ENCODE data around the gene CGRRF1.

Gene CGRRF1

GRCh38 chr14:54490445-54491175, 19.1 kb upstream of the CGRRF1 start:
- Histone ChIP-seq H3K9me3 (ENCODE audit: control insufficient read depth, insufficient read depth, low read length) (no peaks in the 10 kb centered on the region), H3K9me2 (replicated peaks; ENCODE audit: control insufficient read depth, low read length) (no peaks in the 10 kb centered on the region), H3K27ac (ENCODE audit: low read depth, low read length) (no peak overlapping the region), H3K4me1 (ENCODE audit: control insufficient read depth, low read length) (peaks cover 33% of the 10 kb centered on the region), H3K79me2 (ENCODE audit: control insufficient read depth, low read length) (peaks cover 45% of the 10 kb centered on the region), H3K4me3 (ENCODE audit: low read length) (no peak overlapping the region; the same call in 1 of the 2 replicates), H4K20me1 (ENCODE audit: control insufficient read depth, insufficient read depth, low read depth, low read length) (no peaks in the 10 kb centered on the region), H3K36me3 (ENCODE audit: control insufficient read depth, low read length) (peaks cover 11% of the 10 kb centered on the region), H3K4me2 (ENCODE audit: low read length) (no peak overlapping the region), H3K27me3 (ENCODE audit: control insufficient read depth, low read length) (no peaks in the 10 kb centered on the region), H3F3A (ENCODE audit: control insufficient read depth, insufficient read depth) (peaks cover 13% of the 10 kb centered on the region)
- TF ChIP-seq EZH2phosphoT487 (IDR thresholded peaks at IDR 0.05; ENCODE audit: borderline replicate concordance, low read length) (no peak), CTCF (IDR thresholded peaks at IDR 0.05; ENCODE audit: low read depth, low read length, poor library complexity, severe bottlenecking) (no peak)

- Histone ChIP-seq H3K9me3 (ENCODE audit: control insufficient read depth, insufficient read depth, low read length) (no peaks in the 10 kb centered on the region), H4K20me1 (ENCODE audit: control insufficient read depth, insufficient read depth, low read depth, low read length) (no peaks in the 10 kb centered on the region), H3K36me3 (ENCODE audit: control insufficient read depth, low read length) (peaks cover 4% of the 10 kb centered on the region), H3K4me3 (ENCODE audit: low read length) (no peak overlapping the region), H3K27ac (ENCODE audit: low read depth, low read length) (no peak overlapping the region), H3K79me2 (ENCODE audit: control insufficient read depth, low read length) (peaks cover 18% of the 10 kb centered on the region), H3K4me1 (ENCODE audit: control insufficient read depth, low read length) (peaks cover 12% of the 10 kb centered on the region), H3F3A (ENCODE audit: control insufficient read depth, insufficient read depth) (peaks cover 3% of the 10 kb centered on the region), H3K27me3 (ENCODE audit: control insufficient read depth, low read length) (no peaks in the 10 kb centered on the region), H3K4me2 (ENCODE audit: low read length) (no peak overlapping the region), H3K9me2 (replicated peaks; ENCODE audit: control insufficient read depth, low read length) (no peaks in the 10 kb centered on the region)
- TF ChIP-seq CTCF (IDR thresholded peaks at IDR 0.05; ENCODE audit: low read depth, low read length, poor library complexity, severe bottlenecking), result peak; percentile 20
- TF ChIP-seq EZH2phosphoT487 (IDR thresholded peaks at IDR 0.05; ENCODE audit: borderline replicate concordance, low read length), result no peak
These were observed 16.4 kb upstream of the CGRRF1 start for GRCh38 chr14:54493293-54493692.

- Histone ChIP-seq H3F3A (ENCODE audit: control insufficient read depth, insufficient read depth) (no peaks in the 10 kb centered on the region), H3K27me3 (ENCODE audit: control insufficient read depth, low read length) (0 out of 2 replicates have a peak, but pooled peaks cover 4% of the 10 kb centered on the region), H3K4me2 (ENCODE audit: low read length) (no peak overlapping the region), H3K36me3 (ENCODE audit: control insufficient read depth, low read length) (no peaks in the 10 kb centered on the region), H3K4me3 (ENCODE audit: low read length) (no peak overlapping the region), H3K9me3 (ENCODE audit: control insufficient read depth, insufficient read depth, low read length) (no peaks in the 10 kb centered on the region), H3K27ac (ENCODE audit: low read depth, low read length) (no peak overlapping the region), H3K79me2 (ENCODE audit: control insufficient read depth, low read length) (no peaks in the 10 kb centered on the region), H3K9me2 (replicated peaks; ENCODE audit: control insufficient read depth, low read length) (no peaks in the 10 kb centered on the region), H4K20me1 (ENCODE audit: control insufficient read depth, insufficient read depth, low read depth, low read length) (no peaks in the 10 kb centered on the region), H3K4me1 (ENCODE audit: control insufficient read depth, low read length) (no peaks in the 10 kb centered on the region)
- TF ChIP-seq EZH2phosphoT487 (IDR thresholded peaks at IDR 0.05; ENCODE audit: borderline replicate concordance, low read length) (no peak), CTCF (IDR thresholded peaks at IDR 0.05; ENCODE audit: low read depth, low read length, poor library complexity, severe bottlenecking) (no peak)
These were observed 12.5 kb upstream of the CGRRF1 start for GRCh38 chr14:54497224-54497623.
